ENCODE results near the gene EPS8L2. TPM values are rescaled to one million over a fixed set of nuclear protein-coding genes. Genes with fewer than 3 reads are reported as not detected.
A peak's percentile ranks its signal among the peaks of the same experiment; 100 is the strongest.

The EPS8L2 gene
- total RNA-seq, 2 donors from 2014 or later = 126 to 153 TPM

GRCh38 chr11:772429-773390, 66.7 kb downstream of the EPS8L2 start:
- ATAC-seq = no peak
- H3K27ac ChIP-seq = no peak overlapping the region
- no peaks in the 10 kb centered on the region for H3K9me3 ChIP-seq
- no peak overlapping the region for H3K4me3 ChIP-seq
- H3K36me3 ChIP-seq (replicated peaks in 1 of 2; ENCODE audit: insufficient read depth in 1 of 2, low read depth in 2 of 2) = peaks cover 0 to 10% of the 10 kb centered on the region in 2 donors
- 77 to 81% methylated on average over 13 to 33 of the region's 34 CpGs for WGBS, 2 donors
- no peaks in the 10 kb centered on the region for H3K27me3 ChIP-seq
- H3K4me1 ChIP-seq = peaks cover 22% of the 10 kb centered on the region
- DNase-seq = peak in 1 of 4 donors; percentile 38
- TF ChIP-seq POLR2A (IDR thresholded peaks at IDR 0.05) = no peak
- TF ChIP-seq CTCF (IDR thresholded peaks at IDR 0.05) = no peak
- intact Hi-C loops (cut with DNase I) = no loop called here

GRCh38 chr11:773425-773824, 67.4 kb downstream of the EPS8L2 start:
- intact Hi-C loops (cut with DNase I) = no loop called here
- ATAC-seq = no peak
- H3K27me3 ChIP-seq = no peaks in the 10 kb centered on the region
- peaks cover 29% of the 10 kb centered on the region for H3K4me1 ChIP-seq
- WGBS, 2 donors = 84 to 100% methylated on average over 2 to 5 of the region's 5 CpGs
- H3K9me3 ChIP-seq = no peaks in the 10 kb centered on the region
- H3K36me3 ChIP-seq (replicated peaks in 1 of 2; ENCODE audit: insufficient read depth in 1 of 2, low read depth in 2 of 2) = peaks cover 0 to 10% of the 10 kb centered on the region in 2 donors
- no peak overlapping the region for H3K4me3 ChIP-seq
- DNase-seq = no peak
- TF ChIP-seq CTCF (IDR thresholded peaks at IDR 0.05) (no peak), POLR2A (IDR thresholded peaks at IDR 0.05) (no peak)
- H3K27ac ChIP-seq = no peak overlapping the region

GRCh38 chr11:773830-774229, 67.8 kb downstream of the EPS8L2 start:
- no peak overlapping the region for H3K4me3 ChIP-seq
- H3K36me3 ChIP-seq (replicated peaks in 1 of 2; ENCODE audit: insufficient read depth in 1 of 2, low read depth in 2 of 2) = peaks cover 0 to 10% of the 10 kb centered on the region in 2 donors
- H3K27me3 ChIP-seq = no peaks in the 10 kb centered on the region
- DNase-seq (no peak), ATAC-seq (no peak)
- no peaks in the 10 kb centered on the region for H3K9me3 ChIP-seq
- WGBS, 2 donors = 88 to 94% methylated on average over 3 to 9 of the region's 9 CpGs
- H3K4me1 ChIP-seq = peaks cover 33% of the 10 kb centered on the region
- intact Hi-C loops (cut with DNase I) = no loop called here
- TF ChIP-seq POLR2A (IDR thresholded peaks at IDR 0.05) (no peak), CTCF (IDR thresholded peaks at IDR 0.05) (no peak)
- no peak overlapping the region for H3K27ac ChIP-seq

GRCh38 chr11:774873-775592, 69.0 kb downstream of the EPS8L2 start:
- Histone ChIP-seq H3K27me3 (no peaks in the 10 kb centered on the region), H3K4me1 (peaks cover 35% of the 10 kb centered on the region), H3K4me3 (no peak overlapping the region), H3K9me3 (no peaks in the 10 kb centered on the region), H3K36me3 (replicated peaks in 1 of 2; ENCODE audit: insufficient read depth in 1 of 2, low read depth in 2 of 2) (peaks cover 0 to 10% of the 10 kb centered on the region in 2 donors), H3K27ac (no peak overlapping the region)
- intact Hi-C loops (cut with DNase I) = no loop called here
- peak in 1 of 4 donors; percentile 15 for DNase-seq
- no peak for TF ChIP-seq POLR2A (IDR thresholded peaks at IDR 0.05)
- TF ChIP-seq CTCF (IDR thresholded peaks at IDR 0.05) = no peak
- 70 to 74% methylated on average over 12 to 20 of the region's 20 CpGs for WGBS, 2 donors
- no peak for ATAC-seq

Measured in body of pancreas (tissue), 4 donors.